GM18907 (cell line): ENCODE data around the gene ARHGEF10L.
"Not testable (repeated sequence)": the region's sequence is repeated elsewhere in the genome, so short reads cannot be mapped to it uniquely, and the experiment has no call there.

Experiments
- ATAC-seq: cut with Tn5 transposase; IDR thresholded peaks from one replicate; pipeline ENCODE4 v1.9.1; 2021; ENCODE audit warnings: mild to moderate bottlenecking, moderate library complexity; ENCODE audit not compliant: unreplicated experiment

The ARHGEF10L gene

GRCh38 chr1:17539477-17540254 lies at the start of gene ARHGEF10L:
Gene ARHGEF10L, plus strand, starts transcription at chr1:17539698. Its CDS starts 40,898 bp downstream, at chr1:17580596.
- ATAC-seq = no peak

GRCh38 chr1:17489768-17490417 lies 49.6 kb upstream of the ARHGEF10L start:
- ATAC-seq = not testable (repeated sequence)

- not testable (repeated sequence) for ATAC-seq
These were observed 48.8 kb upstream of the ARHGEF10L start for GRCh38 chr1:17490667-17491066.

GRCh38 chr1:17494114-17494729 lies 45.3 kb upstream of the ARHGEF10L start:
- no peak for ATAC-seq

GRCh38 chr1:17496419-17496818 lies 43.1 kb upstream of the ARHGEF10L start:
- no peak for ATAC-seq

GRCh38 chr1:17498214-17498613 lies 41.3 kb upstream of the ARHGEF10L start:
- ATAC-seq = no peak

- no peak for ATAC-seq
These were observed 37.1 kb upstream of the ARHGEF10L start for GRCh38 chr1:17502326-17502778.

- no peak for ATAC-seq
These were observed 36.4 kb upstream of the ARHGEF10L start for GRCh38 chr1:17503146-17503545.

- ATAC-seq = not testable (repeated sequence)
These were observed 32.3 kb upstream of the ARHGEF10L start for GRCh38 chr1:17507200-17507599.

GRCh38 chr1:17507915-17508314 lies 31.6 kb upstream of the ARHGEF10L start:
- ATAC-seq = no peak

GRCh38 chr1:17509363-17509762 lies 30.1 kb upstream of the ARHGEF10L start:
- ATAC-seq = no peak

GRCh38 chr1:17510138-17510537 lies 29.4 kb upstream of the ARHGEF10L start:
- ATAC-seq = no peak

GRCh38 chr1:17511188-17511587 lies 28.3 kb upstream of the ARHGEF10L start:
- no peak for ATAC-seq

GRCh38 chr1:17513131-17513530 lies 26.4 kb upstream of the ARHGEF10L start:
- no peak for ATAC-seq

- ATAC-seq = no peak
These were observed 24.7 kb upstream of the ARHGEF10L start for GRCh38 chr1:17514776-17515175.

GRCh38 chr1:17515902-17516301 lies 23.6 kb upstream of the ARHGEF10L start:
- no peak for ATAC-seq

GRCh38 chr1:17516303-17517214 lies 22.9 kb upstream of the ARHGEF10L start:
- ATAC-seq = no peak

- no peak for ATAC-seq
These were observed 19.5 kb upstream of the ARHGEF10L start for GRCh38 chr1:17520041-17520440.

GRCh38 chr1:17520473-17521319 lies 18.8 kb upstream of the ARHGEF10L start:
- ATAC-seq = no peak
